GM13976 (cell line): Measurements from ENCODE around the gene RGS16.

Experiments
- DNase-seq: peaks from one replicate; pipeline ENCODE4 v3.0.0; 2012; ENCODE audit warnings: low spot score
- in situ Hi-C: fragments of 300-500 bp; cut with MboI; formaldehyde crosslinking; loops from one replicate; pipeline ENCODE4 v1.12.0; 2022; ENCODE audit warnings: low sequenced_read_pairs, mixed read lengths, inconsistent platforms; ENCODE audit not compliant: unreplicated experiment
- TF ChIP-seq, protein P1 (sequence below): IDR thresholded peaks from 2 replicates; pipeline ENCODE4 v1.5.1; 2012; ENCODE audit warnings: borderline replicate concordance, mild to moderate bottlenecking; ENCODE audit not compliant: insufficient read depth; ENCODE audit errors: extremely low read depth, missing control alignments, control extremely low read depth

Gene RGS16

DNA sequence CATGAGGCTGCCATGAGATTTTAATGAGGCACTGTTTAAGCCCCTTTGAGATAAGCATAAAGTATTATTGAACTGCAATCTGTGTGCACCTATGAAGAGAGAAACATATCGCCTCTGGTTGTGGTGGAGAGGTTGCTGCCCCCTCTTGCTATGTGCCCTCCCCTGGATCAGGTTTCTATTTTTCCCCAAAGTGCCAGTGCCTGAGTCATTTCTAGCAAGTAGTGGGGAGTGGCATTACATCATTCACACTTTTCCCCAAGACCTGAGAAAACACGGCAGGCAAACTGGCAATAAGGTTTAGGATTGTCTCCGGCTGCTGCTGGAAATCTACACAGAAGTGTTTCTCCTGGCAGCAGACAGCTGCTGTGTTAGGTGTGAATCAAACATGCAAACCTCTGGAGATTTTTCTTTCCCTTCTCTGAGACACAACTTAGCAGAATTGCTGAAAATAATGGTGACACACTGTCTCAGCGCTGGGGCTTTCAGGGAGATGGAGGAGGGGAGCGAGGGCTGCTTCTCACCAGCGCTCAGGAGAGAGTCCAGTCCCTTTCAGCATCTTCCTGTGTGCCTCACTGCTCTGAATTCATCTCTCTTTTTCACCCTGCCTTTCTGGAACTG lies 13.7 kb upstream of the RGS16 start:
- in situ Hi-C loops: no loop called here
- TF ChIP-seq, protein P1, sequence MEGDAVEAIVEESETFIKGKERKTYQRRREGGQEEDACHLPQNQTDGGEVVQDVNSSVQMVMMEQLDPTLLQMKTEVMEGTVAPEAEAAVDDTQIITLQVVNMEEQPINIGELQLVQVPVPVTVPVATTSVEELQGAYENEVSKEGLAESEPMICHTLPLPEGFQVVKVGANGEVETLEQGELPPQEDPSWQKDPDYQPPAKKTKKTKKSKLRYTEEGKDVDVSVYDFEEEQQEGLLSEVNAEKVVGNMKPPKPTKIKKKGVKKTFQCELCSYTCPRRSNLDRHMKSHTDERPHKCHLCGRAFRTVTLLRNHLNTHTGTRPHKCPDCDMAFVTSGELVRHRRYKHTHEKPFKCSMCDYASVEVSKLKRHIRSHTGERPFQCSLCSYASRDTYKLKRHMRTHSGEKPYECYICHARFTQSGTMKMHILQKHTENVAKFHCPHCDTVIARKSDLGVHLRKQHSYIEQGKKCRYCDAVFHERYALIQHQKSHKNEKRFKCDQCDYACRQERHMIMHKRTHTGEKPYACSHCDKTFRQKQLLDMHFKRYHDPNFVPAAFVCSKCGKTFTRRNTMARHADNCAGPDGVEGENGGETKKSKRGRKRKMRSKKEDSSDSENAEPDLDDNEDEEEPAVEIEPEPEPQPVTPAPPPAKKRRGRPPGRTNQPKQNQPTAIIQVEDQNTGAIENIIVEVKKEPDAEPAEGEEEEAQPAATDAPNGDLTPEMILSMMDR: no peak
- DNase-seq: no peak

DNA sequence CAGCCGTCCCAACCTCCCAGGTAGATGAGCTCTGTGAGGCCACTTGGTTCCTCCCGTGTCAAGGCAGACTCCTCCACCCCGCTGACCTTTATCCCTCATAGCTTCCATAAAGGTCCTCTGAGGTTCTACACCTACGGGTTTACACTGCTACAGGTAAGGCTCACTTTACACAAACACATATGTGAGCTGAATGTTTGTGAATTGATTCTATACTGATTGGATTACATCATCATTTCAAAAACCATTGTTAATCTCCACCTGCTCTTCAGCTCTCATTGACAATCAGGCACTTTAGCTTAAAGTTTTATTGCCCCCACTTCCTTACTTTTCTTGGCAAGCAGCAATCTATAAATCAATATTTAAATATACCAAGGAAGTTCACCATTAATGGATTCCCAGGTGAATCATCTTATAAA lies 12.8 kb upstream of the RGS16 start:
- no peak for DNase-seq
- TF ChIP-seq, protein P1: no peak
- in situ Hi-C loops: no loop called here

DNA sequence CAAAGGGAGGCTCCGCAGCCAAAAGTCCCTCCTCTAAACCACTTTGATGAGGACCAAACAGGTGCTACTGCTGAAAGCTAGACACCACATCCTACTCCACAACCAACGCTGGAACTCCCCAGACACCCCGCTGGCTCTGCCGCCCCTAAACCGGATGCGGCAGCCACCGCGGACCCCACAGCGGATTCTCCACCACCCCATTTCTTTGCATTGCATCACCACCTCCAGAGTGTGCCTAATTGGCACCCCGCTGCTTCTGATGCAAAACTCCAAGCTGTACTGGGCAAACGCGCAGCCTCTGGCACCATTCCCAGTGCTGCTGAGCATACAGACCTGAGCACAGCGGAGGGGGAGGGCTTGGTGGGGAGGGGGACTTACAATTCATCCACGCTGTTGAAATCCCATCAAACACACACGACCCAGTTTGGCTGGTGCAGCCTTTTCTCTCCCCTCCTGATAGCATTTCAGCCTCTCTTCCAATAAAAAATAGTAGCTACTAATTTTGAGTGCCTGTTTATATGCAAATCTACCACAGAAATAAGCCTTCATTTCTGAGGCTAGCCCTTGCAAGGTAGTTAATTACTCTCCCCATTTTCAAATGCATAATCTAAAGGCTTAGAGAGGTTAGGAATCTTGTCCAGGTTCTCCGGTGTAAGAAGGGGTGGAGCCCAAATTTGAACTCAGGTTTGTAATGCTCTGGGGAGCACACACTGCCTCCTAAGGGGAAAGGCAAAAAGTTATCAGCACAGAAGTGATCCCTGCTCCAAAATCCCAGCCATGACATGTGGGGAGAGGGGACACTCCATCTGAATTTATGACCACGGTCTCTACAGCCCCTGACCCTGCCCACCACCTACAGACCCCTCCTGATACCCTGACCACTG lies 12.2 kb upstream of the RGS16 start:
- peak; percentile 79 for DNase-seq
- in situ Hi-C loops: no loop called here
- TF ChIP-seq, protein P1: no peak

DNA sequence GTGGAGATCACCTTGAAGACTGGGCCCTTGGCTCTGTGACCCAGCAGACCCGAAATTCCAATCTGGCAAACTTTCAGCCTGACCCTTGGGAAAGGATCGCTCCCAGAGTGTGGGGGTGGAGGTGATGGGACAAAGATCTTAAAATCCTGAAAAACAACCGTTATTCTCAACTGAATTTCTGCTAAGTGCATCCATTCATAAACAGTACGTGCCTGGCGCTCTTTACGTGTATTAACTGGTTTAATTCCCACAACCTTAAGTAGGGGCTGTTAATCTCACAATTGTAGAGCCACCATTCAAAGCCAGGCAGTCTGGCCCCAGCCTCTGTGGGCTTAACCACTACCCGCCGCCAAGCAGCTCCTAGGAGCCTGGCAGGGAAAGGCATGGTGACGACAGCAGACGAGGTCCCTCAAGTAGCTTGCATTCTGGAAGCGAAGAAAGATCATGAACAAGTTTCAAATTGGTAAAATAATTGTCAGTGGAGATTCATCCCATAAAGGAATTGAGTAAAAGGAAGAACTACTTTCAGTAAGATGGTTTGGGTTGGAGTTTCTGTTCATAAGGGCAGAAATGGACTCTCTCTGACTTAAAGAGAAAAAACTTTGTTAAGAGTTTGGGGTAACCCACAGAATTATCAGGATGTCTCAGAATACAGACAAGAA lies 11.4 kb upstream of the RGS16 start:
- in situ Hi-C loops: no loop called here
- DNase-seq: no peak
- TF ChIP-seq, protein P1: no peak

DNA sequence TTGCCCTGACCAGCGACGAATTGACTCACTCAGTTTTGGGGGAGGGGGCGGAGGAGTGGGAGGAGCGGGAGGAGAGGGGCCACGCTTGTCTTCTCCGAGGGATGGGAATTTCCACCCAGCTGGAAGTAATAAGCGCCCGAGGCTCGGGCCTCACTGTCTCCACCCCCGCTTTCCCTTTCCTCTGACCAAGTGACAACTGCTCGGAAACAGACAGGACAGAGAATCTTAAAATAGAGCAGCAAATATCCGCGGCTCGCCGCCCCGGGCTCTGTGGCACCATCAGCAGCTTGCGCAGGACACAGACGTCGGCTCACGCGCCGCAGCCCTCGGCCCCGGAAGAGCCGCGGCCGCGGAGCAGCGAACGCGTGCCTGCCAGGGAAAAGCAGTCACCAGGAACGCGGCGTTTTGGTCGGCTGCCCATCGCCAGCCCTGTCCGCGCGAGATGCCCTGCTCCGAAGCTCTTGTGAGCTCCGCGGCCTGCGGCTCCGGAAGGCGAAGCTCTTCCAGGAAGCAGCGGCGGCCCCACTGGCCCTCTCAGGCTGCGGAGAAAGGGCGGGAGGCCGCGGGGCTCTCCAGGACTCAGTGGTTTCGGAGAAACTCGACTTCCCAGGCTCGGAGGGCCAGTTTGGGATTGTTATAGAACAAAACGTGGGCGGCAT lies 10.7 kb upstream of the RGS16 start:
- peak; percentile 77 for DNase-seq

More for the DNA sequence above, 10.7 kb upstream of the RGS16 start:
- in situ Hi-C loops: no loop called here
- TF ChIP-seq, protein P1: no peak
